H4 (cell line): ENCODE results near the gene KPNB1. TPM values are rescaled to one million over a fixed set of nuclear protein-coding genes. Genes with fewer than 3 reads are reported as not detected.
"Not testable (repeated sequence)": the region's sequence is repeated elsewhere in the genome, so short reads cannot be mapped to it uniquely, and the experiment has no call there.

ENCODE experiments used
- DNase-seq: peaks from one replicate; pipeline ENCODE4 v3.0.0-alpha.2; 2015; ENCODE audit warnings: low spot score
- total RNA-seq: library from RNA; depleted of rRNA; stranded (reverse); fragments of >200 nt; shearing (Covaris generic); gene quantifications from 2 replicates; pipeline ENCODE4 v1.2.3, GENCODE V29; 2014

Gene KPNB1
- total RNA-seq, 1 experiment from 2014 or later, result 436 TPM

GRCh38 chr17:47676510-47677165, 26.9 kb downstream of the KPNB1 start:
- DNase-seq, result no peak

GRCh38 chr17:47678196-47678595, 28.5 kb downstream of the KPNB1 start:
- DNase-seq, result no peak

GRCh38 chr17:47682138-47682537, 32.4 kb downstream of the KPNB1 start:
- no peak for DNase-seq

- DNase-seq, result not testable (repeated sequence)
These were observed 33.0 kb downstream of the KPNB1 start for GRCh38 chr17:47682727-47683126.

- no peak for DNase-seq
These were observed 34.3 kb downstream of the KPNB1 start for GRCh38 chr17:47684025-47684424.

GRCh38 chr17:47684535-47685193, 34.9 kb downstream of the KPNB1 start:
- DNase-seq, result no peak

GRCh38 chr17:47685556-47686275, 36.0 kb downstream of the KPNB1 start:
- DNase-seq, result no peak

- no peak for DNase-seq
These were observed 36.5 kb downstream of the KPNB1 start for GRCh38 chr17:47686276-47686635.

- no peak for DNase-seq
These were observed 37.1 kb downstream of the KPNB1 start for GRCh38 chr17:47686664-47687327.

- DNase-seq, result no peak
These were observed 37.6 kb downstream of the KPNB1 start for GRCh38 chr17:47687328-47687690.

- no peak for DNase-seq
These were observed 38.0 kb downstream of the KPNB1 start for GRCh38 chr17:47687748-47688147.

- DNase-seq, result no peak
These were observed 40.4 kb downstream of the KPNB1 start for GRCh38 chr17:47690121-47690520.

- no peak for DNase-seq
These were observed 42.6 kb downstream of the KPNB1 start for GRCh38 chr17:47692137-47692894.

- no peak for DNase-seq
These were observed 43.4 kb downstream of the KPNB1 start for GRCh38 chr17:47692895-47693730.

GRCh38 chr17:47693731-47694580, 44.2 kb downstream of the KPNB1 start, which contains the start of gene TBKBP1:
Gene TBKBP1 (plus strand): TSS chr17:47694161. CDS start chr17:47696113, 1,952 bp downstream.
- DNase-seq, result peak; percentile 48

GRCh38 chr17:47694581-47695428, 45.1 kb downstream of the KPNB1 start:
- DNase-seq, result no peak

GRCh38 chr17:47695429-47696376, 46.0 kb downstream of the KPNB1 start:
- no peak for DNase-seq
